Ovary (tissue), 9 donors: ENCODE data around the gene ALKBH3. TPM values are rescaled to one million over a fixed set of nuclear protein-coding genes. Genes with fewer than 3 reads are reported as not detected.

ENCODE experiments used
- DNase-seq, 5 donors: peaks; one replicate each; pipeline ENCODE4 v3.0.0-alpha.2; 2019 to 2020
- H3K27ac ChIP-seq, 2 donors: fragments of 200-600 bp; one replicate each; pipeline versions ENCODE4 v1.5.1 to v1.8.0; 2019 to 2022
- H3K27me3 ChIP-seq: fragments of 200-600 bp; one replicate; pipeline ENCODE4 v1.8.0; 2022
- H3K36me3 ChIP-seq: fragments of 200-600 bp; sonication (generic); one replicate; pipeline ENCODE4 v1.5.1; 2019
- H3K4me1 ChIP-seq: one replicate; pipeline ENCODE4 v1.8.1; 2013; ENCODE audit warnings: mild to moderate bottlenecking, moderate library complexity; ENCODE audit not compliant: insufficient read depth
- H3K4me3 ChIP-seq: fragments of 200-600 bp; sonication (generic); one replicate; pipeline ENCODE4 v1.5.1; 2017
- H3K9me3 ChIP-seq, 2 donors: fragments of 200-600 bp in 1 of 2; sonication (generic) in 1 of 2; one replicate each; pipeline versions ENCODE4 v1.5.1 to v1.8.1; 2013 to 2019; ENCODE audit warnings: mild to moderate bottlenecking in 1 of 2, moderate library complexity in 1 of 2
- CTCF ChIP-seq, 3 donors: fragments of 450-650 bp in 2 of 3; fragments of 200-600 bp in 1 of 3; IDR thresholded peaks; one replicate each; pipeline versions ENCODE4 v1.5.1 to v1.8.0; 2016 to 2022; ENCODE audit warnings: antibody characterized with exemption in 3 of 3, mild to moderate bottlenecking in 1 of 3
- EP300 ChIP-seq: sonication (generic); formaldehyde crosslinking; IDR thresholded peaks from one replicate; pipeline ENCODE4 v1.6.1; 2017; ENCODE audit warnings: antibody characterized with exemption
- POLR2A ChIP-seq: fragments of 450-650 bp; IDR thresholded peaks from one replicate; pipeline ENCODE4 v1.6.1; 2017; ENCODE audit warnings: antibody characterized with exemption, mild to moderate bottlenecking, moderate library complexity
- WGBS, 3 donors: extraction: QIAGEN DNeasy Blood & Tissue Kit in 1 of 3; methylation state at CpG; one replicate each; pipeline versions ENCODE4 v1.1.5 to v1.1.7; 2013 to 2017; 5-methylcytosine and 5-hydroxymethylcytosine counted together
- intact Hi-C, 4 donors: fragments of 100-400 bp; cut with DNase I; formaldehyde crosslinking; loops; one replicate each; pipeline versions ENCODE4 v1.11.0 to v1.15.1; 2022 to 2023
- polyA plus RNA-seq, 2 donors: library from polyadenylated mRNA; stranded (reverse); fragments of 200-250 nt in 1 of 2; fragments of 350-450 nt in 1 of 2; fragmentation: Illumina TruSeq in 1 of 2; extraction: RNeasy Lipid Tissue Mini Kit (QIAGEN cat#74804) in 1 of 2; gene quantifications; one replicate each; pipeline ENCODE4 v1.2.3, GENCODE V29; 2013 to 2014
- total RNA-seq, 7 donors: library from RNA; depleted of rRNA in 2 of 7; stranded (reverse); fragments of >200 nt in 2 of 7; fragmentation: NEBNext Ultra II Directional in 3 of 7; extraction: Animal tissue kit (Norgen Biotek cat#: 25700) in 3 of 7; gene quantifications; one replicate each; pipeline versions ENCODE4 v1.1.0 to v1.2.4, GENCODE V29; 2016 to 2023
- donor health status: DM: no; HTN: no; CAD: no; lungs with moderate emphysema.
- donor health status: DM: no; HTN: no; CAD: no.
- donor health status: Bipolar disorder and iron deficiency.
- donor health status: DM: yes; HTN: yes; CAD: no.
- donor health status: DM: no; HTN: no; CAD: no.
- donor health status: DM: yes; HTN: yes; CAD: no.

The ALKBH3 gene
- total and polyA plus RNA-seq, 9 donors, result 25.4 to 53.5 (median 32.2) TPM

- no peak for TF ChIP-seq CTCF (IDR thresholded peaks at IDR 0.05)
- no peak for TF ChIP-seq POLR2A
- TF ChIP-seq EP300, result no peak
- no peaks in the 10 kb centered on the region for H3K27me3 ChIP-seq
- intact Hi-C loops, result no loop called here
- no peaks in the 10 kb centered on the region for H3K9me3 ChIP-seq
- no peak for DNase-seq
- WGBS, 3 donors, result 77 to 83% (median 82%) methylated on average over 2 of the region's 2 CpGs
- no peak overlapping the region for H3K27ac ChIP-seq
- H3K36me3 ChIP-seq, result no peaks in the 10 kb centered on the region
- H3K4me1 ChIP-seq, result no peaks in the 10 kb centered on the region
- no peak overlapping the region for H3K4me3 ChIP-seq
Measured at GRCh38 chr11:43963279-43963620, 82.6 kb downstream of the ALKBH3 start.

GRCh38 chr11:43967661-43968060 lies 87.0 kb downstream of the ALKBH3 start:
- H3K4me3 ChIP-seq, result no peak overlapping the region
- H3K4me1 ChIP-seq, result peaks cover 4% of the 10 kb centered on the region
- H3K36me3 ChIP-seq, result no peaks in the 10 kb centered on the region
- DNase-seq, result no peak
- no peaks in the 10 kb centered on the region for H3K9me3 ChIP-seq
- TF ChIP-seq CTCF (IDR thresholded peaks at IDR 0.05) (no peak), POLR2A (no peak), EP300 (no peak)
- H3K27me3 ChIP-seq, result no peaks in the 10 kb centered on the region
- H3K27ac ChIP-seq, result no peak overlapping the region
- intact Hi-C loops, result no loop called here
- WGBS, 3 donors, result 62 to 89% (median 88%) methylated on average over 2 of the region's 2 CpGs

- intact Hi-C loops, result no loop called here
- H3K4me1 ChIP-seq, result peaks cover 4% of the 10 kb centered on the region
- no peak overlapping the region for H3K4me3 ChIP-seq
- no peaks in the 10 kb centered on the region for H3K9me3 ChIP-seq
- 79 to 87% (median 85%) methylated on average over 4 of the region's 4 CpGs for WGBS, 3 donors
- no peaks in the 10 kb centered on the region for H3K27me3 ChIP-seq
- H3K27ac ChIP-seq, result no peak overlapping the region
- TF ChIP-seq POLR2A (no peak), EP300 (no peak), CTCF (IDR thresholded peaks at IDR 0.05) (no peak)
- no peak for DNase-seq
- no peaks in the 10 kb centered on the region for H3K36me3 ChIP-seq
Measured at GRCh38 chr11:43968719-43969118, 88.1 kb downstream of the ALKBH3 start.

GRCh38 chr11:43969543-43969942 lies 88.9 kb downstream of the ALKBH3 start:
- Histone ChIP-seq H3K4me3 (no peak overlapping the region), H3K27me3 (no peaks in the 10 kb centered on the region), H3K9me3 (no peaks in the 10 kb centered on the region), H3K4me1 (peaks cover 4% of the 10 kb centered on the region), H3K36me3 (no peaks in the 10 kb centered on the region), H3K27ac (no peak overlapping the region)
- DNase-seq, result no peak
- no peak for TF ChIP-seq POLR2A
- TF ChIP-seq CTCF (IDR thresholded peaks at IDR 0.05), result no peak
- TF ChIP-seq EP300, result no peak
- whole genome bisulfite sequencing, 3 donors, result 15 to 16% (median 15%) methylated on average over 4 of the region's 4 CpGs
- intact Hi-C loops, result no loop called here

Other genes starting within 250 kb of the ALKBH3 start
- 10 to 100 TPM; 27.7 to 88.8 (median 57.3) TPM for gene HSD17B12, start 200.1 kb upstream of the ALKBH3 start, total RNA-seq
- 10 to 100 TPM; 41.5 to 95.7 TPM for gene HSD17B12, start 200.1 kb upstream of the ALKBH3 start, polyA plus RNA-seq
- 1,000 to 10,000 TPM in 2 of 7 donors, 100 to 1,000 TPM in 5; 213 to 1,276 (median 506) TPM for gene C11orf96, start 61.8 kb downstream of the ALKBH3 start, total RNA-seq
- 100 to 1,000 TPM in 1 of 2 donors, 10 to 100 TPM in 1; 35.9 to 218 TPM for gene C11orf96, start 61.8 kb downstream of the ALKBH3 start, polyA plus RNA-seq
- gene ACCSL, start 167.2 kb downstream of the ALKBH3 start, total RNA-seq, result not detected
- under 1 TPM; 0.05 to 0.67 TPM for gene ACCSL, start 167.2 kb downstream of the ALKBH3 start, polyA plus RNA-seq
- gene ACCS, start 185.4 kb downstream of the ALKBH3 start, total RNA-seq, result 10 to 100 TPM; 11.2 to 32.4 (median 26.4) TPM
- 10 to 100 TPM; 21.4 to 39.8 TPM for gene ACCS, start 185.4 kb downstream of the ALKBH3 start, polyA plus RNA-seq
- gene EXT2, start 214.8 kb downstream of the ALKBH3 start, total RNA-seq, result 10 to 100 TPM; 42.6 to 65.8 (median 47.1) TPM
- 10 to 100 TPM; 38.0 to 88.8 TPM for gene EXT2, start 214.8 kb downstream of the ALKBH3 start, polyA plus RNA-seq